Measurements from ENCODE around the gene TNS3.

DNA sequence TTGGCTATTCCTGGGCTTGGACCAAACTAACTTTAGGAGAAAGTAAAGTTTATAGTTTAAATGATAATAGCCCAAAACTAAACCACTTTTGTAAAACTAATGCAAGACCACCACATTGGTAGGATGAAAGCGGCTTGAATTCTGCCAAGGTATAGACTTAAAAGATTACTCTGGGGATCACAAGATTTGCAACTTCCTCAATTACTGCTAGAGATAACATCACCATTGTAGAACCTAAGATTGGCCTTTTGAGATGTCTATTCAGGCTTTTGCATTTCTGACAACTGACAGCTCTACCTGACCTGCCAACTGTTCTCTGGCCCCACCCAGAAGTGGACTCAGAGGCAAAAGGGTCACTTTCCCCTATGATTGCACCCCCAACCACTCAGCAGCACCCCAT is 162.4 kb downstream of the TNS3 start:
- TF ChIP-seq, protein P1, sequence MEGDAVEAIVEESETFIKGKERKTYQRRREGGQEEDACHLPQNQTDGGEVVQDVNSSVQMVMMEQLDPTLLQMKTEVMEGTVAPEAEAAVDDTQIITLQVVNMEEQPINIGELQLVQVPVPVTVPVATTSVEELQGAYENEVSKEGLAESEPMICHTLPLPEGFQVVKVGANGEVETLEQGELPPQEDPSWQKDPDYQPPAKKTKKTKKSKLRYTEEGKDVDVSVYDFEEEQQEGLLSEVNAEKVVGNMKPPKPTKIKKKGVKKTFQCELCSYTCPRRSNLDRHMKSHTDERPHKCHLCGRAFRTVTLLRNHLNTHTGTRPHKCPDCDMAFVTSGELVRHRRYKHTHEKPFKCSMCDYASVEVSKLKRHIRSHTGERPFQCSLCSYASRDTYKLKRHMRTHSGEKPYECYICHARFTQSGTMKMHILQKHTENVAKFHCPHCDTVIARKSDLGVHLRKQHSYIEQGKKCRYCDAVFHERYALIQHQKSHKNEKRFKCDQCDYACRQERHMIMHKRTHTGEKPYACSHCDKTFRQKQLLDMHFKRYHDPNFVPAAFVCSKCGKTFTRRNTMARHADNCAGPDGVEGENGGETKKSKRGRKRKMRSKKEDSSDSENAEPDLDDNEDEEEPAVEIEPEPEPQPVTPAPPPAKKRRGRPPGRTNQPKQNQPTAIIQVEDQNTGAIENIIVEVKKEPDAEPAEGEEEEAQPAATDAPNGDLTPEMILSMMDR (IDR thresholded peaks at IDR 0.05), result no peak
- TF ChIP-seq EP300 (IDR thresholded peaks at IDR 0.05) (no peak), POLR2AphosphoS5 (IDR thresholded peaks at IDR 0.05) (no peak), POLR2A (IDR thresholded peaks at IDR 0.05) (no peak)
